DMS153 (cell line): ENCODE data around the gene ZNF594.
A peak's percentile ranks its signal among the peaks of the same experiment; 100 is the strongest.
"Not testable (repeated sequence)": the region's sequence is repeated elsewhere in the genome, so short reads cannot be mapped to it uniquely, and the experiment has no call there.

Source experiments
- DNase-seq: peaks from one replicate; lab custom pipeline; 2025; lab: John Stamatoyannopoulos, UW

Gene ZNF594

GRCh38 chr17:5191541-5192417 lies at the start of gene ZNF594:
TSS of gene ZNF594 (minus strand) at chr17:5191868. CDS start at chr17:5184256, 7,612 bp downstream.
- DNase-seq, result peak; percentile 79

GRCh38 chr17:5239769-5240168 lies 48.1 kb upstream of the ZNF594 start:
- not testable (repeated sequence) for DNase-seq

GRCh38 chr17:5238333-5238732 lies 46.7 kb upstream of the ZNF594 start:
- DNase-seq, result no peak

- DNase-seq, result no peak
Measured at GRCh38 chr17:5237541-5238016, 45.9 kb upstream of the ZNF594 start.

- no peak for DNase-seq
Measured at GRCh38 chr17:5236938-5237540, 45.4 kb upstream of the ZNF594 start.

GRCh38 chr17:5234645-5235576 lies 43.2 kb upstream of the ZNF594 start, which contains the start of gene SCIMP:
TSS of gene SCIMP (minus strand) at chr17:5234860. CDS start at chr17:5234755, 105 bp downstream.
- DNase-seq, result no peak

- DNase-seq, result not testable (repeated sequence)
Measured at GRCh38 chr17:5233492-5233891, 41.8 kb upstream of the ZNF594 start.

GRCh38 chr17:5226940-5227878 lies 35.5 kb upstream of the ZNF594 start:
- no peak for DNase-seq

GRCh38 chr17:5225668-5226457 lies 34.2 kb upstream of the ZNF594 start:
- DNase-seq, result no peak

- DNase-seq, result not testable (repeated sequence)
Measured at GRCh38 chr17:5221912-5222311, 30.2 kb upstream of the ZNF594 start.

- no peak for DNase-seq
Measured at GRCh38 chr17:5220074-5220473, 28.4 kb upstream of the ZNF594 start.

GRCh38 chr17:5219536-5219935 lies 27.9 kb upstream of the ZNF594 start:
- DNase-seq, result no peak

GRCh38 chr17:5217562-5217961 lies 25.9 kb upstream of the ZNF594 start:
- not testable (repeated sequence) for DNase-seq

- DNase-seq, result no peak
Measured at GRCh38 chr17:5211458-5211857, 19.8 kb upstream of the ZNF594 start.

- DNase-seq, result no peak
Measured at GRCh38 chr17:5210614-5211252, 19.1 kb upstream of the ZNF594 start.

- no peak for DNase-seq
Measured at GRCh38 chr17:5210091-5210490, 18.4 kb upstream of the ZNF594 start.

- no peak for DNase-seq
Measured at GRCh38 chr17:5209396-5209795, 17.7 kb upstream of the ZNF594 start.

- DNase-seq, result no peak
Measured at GRCh38 chr17:5203908-5204294, 12.2 kb upstream of the ZNF594 start.

GRCh38 chr17:5203178-5203907 lies 11.7 kb upstream of the ZNF594 start:
- DNase-seq, result no peak
